ENCODE results near the gene MAP4K2.

DNA sequence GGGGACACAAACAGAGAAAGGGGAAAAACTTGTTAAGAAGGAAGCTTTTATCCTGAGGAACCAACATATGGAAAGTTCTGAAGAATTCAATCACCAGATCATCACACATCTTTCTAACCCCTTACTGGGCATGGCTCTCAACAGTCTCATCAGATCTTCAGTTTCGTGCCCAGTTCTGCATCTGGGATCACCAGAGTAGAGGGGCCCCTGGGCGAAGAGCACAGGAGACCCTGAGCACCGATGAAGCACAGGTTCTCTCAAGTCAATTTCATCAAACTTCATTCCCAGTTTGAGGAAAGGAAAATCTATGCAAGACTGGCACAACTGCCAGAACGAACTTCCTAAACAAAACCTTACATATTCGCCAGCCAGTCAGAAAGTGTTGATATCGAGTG, 34.7 kb downstream of the MAP4K2 start:
- no peak for TF ChIP-seq POLR2A (IDR thresholded peaks at IDR 0.05)
- TF ChIP-seq, protein P1, sequence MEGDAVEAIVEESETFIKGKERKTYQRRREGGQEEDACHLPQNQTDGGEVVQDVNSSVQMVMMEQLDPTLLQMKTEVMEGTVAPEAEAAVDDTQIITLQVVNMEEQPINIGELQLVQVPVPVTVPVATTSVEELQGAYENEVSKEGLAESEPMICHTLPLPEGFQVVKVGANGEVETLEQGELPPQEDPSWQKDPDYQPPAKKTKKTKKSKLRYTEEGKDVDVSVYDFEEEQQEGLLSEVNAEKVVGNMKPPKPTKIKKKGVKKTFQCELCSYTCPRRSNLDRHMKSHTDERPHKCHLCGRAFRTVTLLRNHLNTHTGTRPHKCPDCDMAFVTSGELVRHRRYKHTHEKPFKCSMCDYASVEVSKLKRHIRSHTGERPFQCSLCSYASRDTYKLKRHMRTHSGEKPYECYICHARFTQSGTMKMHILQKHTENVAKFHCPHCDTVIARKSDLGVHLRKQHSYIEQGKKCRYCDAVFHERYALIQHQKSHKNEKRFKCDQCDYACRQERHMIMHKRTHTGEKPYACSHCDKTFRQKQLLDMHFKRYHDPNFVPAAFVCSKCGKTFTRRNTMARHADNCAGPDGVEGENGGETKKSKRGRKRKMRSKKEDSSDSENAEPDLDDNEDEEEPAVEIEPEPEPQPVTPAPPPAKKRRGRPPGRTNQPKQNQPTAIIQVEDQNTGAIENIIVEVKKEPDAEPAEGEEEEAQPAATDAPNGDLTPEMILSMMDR (IDR thresholded peaks at IDR 0.05): no peak
